Vagina (tissue), 2 donors: ENCODE data around the gene SLC38A9. TPM values are rescaled to one million over a fixed set of nuclear protein-coding genes. Genes with fewer than 3 reads are reported as not detected.

ENCODE experiments used
- DNase-seq, 2 donors: peaks; one replicate each; pipeline ENCODE4 v3.0.0-alpha.2; 2017; ENCODE audit errors: extremely low spot score in 2 of 2
- H3K27ac ChIP-seq: fragments of 200-600 bp; sonication (generic); one replicate; pipeline ENCODE4 v1.5.1; 2019
- H3K27me3 ChIP-seq: fragments of 200-600 bp; sonication (generic); one replicate; pipeline ENCODE4 v1.5.1; 2019
- H3K36me3 ChIP-seq, 2 donors: fragments of 200-600 bp; sonication (generic); one replicate each; pipeline ENCODE4 v1.5.1; 2017 to 2019
- H3K4me1 ChIP-seq: fragments of 200-600 bp; sonication (generic); one replicate; pipeline ENCODE4 v1.5.1; 2019
- H3K4me3 ChIP-seq, 2 donors: fragments of 200-600 bp; sonication (generic); 1 replicate in 1 of 2; 2 replicates in 1 of 2; pipeline ENCODE4 v1.5.1; 2016 to 2019
- H3K9me3 ChIP-seq: fragments of 200-600 bp; sonication (generic); one replicate; pipeline ENCODE4 v1.5.1; 2019
- CTCF ChIP-seq, 3 experiments: fragments of 450-650 bp in 2 of 3; fragments of 200-600 bp in 1 of 3; sonication (generic) in 1 of 3; IDR thresholded peaks; one replicate each; pipeline ENCODE4 v1.5.1; 2017 to 2019; ENCODE audit warnings: antibody characterized with exemption in 3 of 3, mild to moderate bottlenecking in 2 of 3, moderate library complexity in 2 of 3
- POLR2A ChIP-seq, 2 donors: fragments of 450-650 bp; IDR thresholded peaks; one replicate each; pipeline ENCODE4 v1.6.1; 2017; ENCODE audit warnings: antibody characterized with exemption in 2 of 2, mild to moderate bottlenecking in 2 of 2, moderate library complexity in 2 of 2
- POLR2AphosphoS5 ChIP-seq, 2 donors: sonication (generic); formaldehyde crosslinking; IDR thresholded peaks; one replicate each; pipeline ENCODE4 v1.9.0; 2017; ENCODE audit warnings: antibody characterized with exemption in 2 of 2, mild to moderate bottlenecking in 2 of 2, low read depth in 1 of 2; ENCODE audit not compliant: insufficient read depth in 1 of 2
- intact Hi-C: fragments of 100-400 bp; cut with DNase I; formaldehyde crosslinking; loops from one replicate; pipeline ENCODE4 v1.15.1; 2023
- total RNA-seq: library from RNA; depleted of rRNA; stranded (reverse); fragments of >200 nt; gene quantifications from one replicate; pipeline ENCODE4 v1.2.3, GENCODE V29; 2016

SLC38A9 gene
- total RNA-seq, 1 donor from 2014 or later: 23.3 TPM

DNA sequence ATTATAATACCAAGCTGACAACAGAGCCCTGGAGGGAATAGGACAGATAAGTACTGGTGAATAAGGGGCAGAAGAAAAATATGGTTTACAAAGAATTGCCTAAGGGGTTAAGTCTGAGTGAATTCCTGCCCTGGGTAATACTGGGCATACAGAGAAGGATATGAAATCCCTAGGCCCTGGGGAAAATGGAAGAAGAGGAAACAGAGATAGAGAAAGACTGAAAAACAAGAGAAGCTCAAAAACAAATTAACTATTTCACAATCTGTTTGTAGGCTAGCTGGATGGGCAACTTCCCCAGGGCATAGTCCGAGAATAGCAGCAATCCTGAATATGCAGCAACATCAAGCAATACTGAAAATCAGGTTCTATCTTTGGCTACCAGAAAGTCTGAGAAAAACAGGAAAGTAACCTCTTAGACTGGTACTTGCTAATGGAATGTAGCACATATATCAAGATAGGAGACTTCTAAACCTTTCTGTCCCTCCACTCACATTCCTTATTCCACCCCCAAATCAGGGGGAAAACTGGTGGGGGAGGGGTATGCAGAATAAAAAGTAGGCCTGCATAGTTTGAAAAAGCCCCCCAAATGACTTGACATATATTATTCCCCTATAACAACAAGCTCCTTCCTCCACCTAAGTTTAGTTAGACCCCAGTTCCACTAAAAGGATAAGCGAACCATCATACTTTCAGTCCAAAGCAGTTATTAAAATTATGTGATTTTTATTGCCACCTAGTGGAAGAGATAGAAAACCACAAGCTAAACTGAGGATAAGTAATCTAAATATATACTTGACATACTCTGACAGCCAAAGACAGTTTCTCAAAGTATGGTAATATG, 20.6 kb downstream of the SLC38A9 start:
- H3K27ac ChIP-seq: peak overlapping the region; percentile 36
- H3K36me3 ChIP-seq: no peaks in the 10 kb centered on the region
- intact Hi-C loops: loop anchor here (5.0 to 10.0 kb wide), 2 partner anchors 284 to 347 kb away; no protein-coding TSS in a partner anchor
- no peak for DNase-seq
- H3K9me3 ChIP-seq: no peaks in the 10 kb centered on the region
- TF ChIP-seq POLR2A (IDR thresholded peaks at IDR 0.05): no peak
- peak; percentile 59 to 76 (median 65) for TF ChIP-seq CTCF (IDR thresholded peaks at IDR 0.05)
- no peak overlapping the region for H3K4me3 ChIP-seq
- peaks cover 16% of the 10 kb centered on the region for H3K4me1 ChIP-seq
- no peaks in the 10 kb centered on the region for H3K27me3 ChIP-seq

DNA sequence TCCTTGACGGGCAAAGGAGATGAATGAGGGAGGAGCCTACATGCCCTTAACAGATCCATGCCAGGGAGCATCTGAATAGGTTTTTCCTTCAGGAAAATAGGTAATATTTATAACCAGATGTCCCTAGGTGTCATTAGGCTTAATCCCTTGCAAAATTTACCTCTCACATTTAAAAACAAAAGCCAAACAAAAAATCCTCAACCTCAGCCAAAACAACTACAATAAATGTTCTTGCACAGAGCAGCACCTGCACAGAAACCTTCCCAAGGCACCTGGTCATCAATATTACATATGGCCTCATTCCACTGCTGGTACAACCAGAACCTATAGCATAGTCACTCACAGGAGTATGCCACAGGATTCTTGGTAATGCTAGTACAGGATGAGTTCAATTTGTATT, 30.1 kb downstream of the SLC38A9 start:
- TF ChIP-seq POLR2A (IDR thresholded peaks at IDR 0.05) (no peak), CTCF (IDR thresholded peaks at IDR 0.05) (no peak), POLR2AphosphoS5 (IDR thresholded peaks at IDR 0.05; ENCODE audit: insufficient read depth in 1 of 2, low read depth in 1 of 2) (no peak)
- Histone ChIP-seq H3K4me3 (no peak overlapping the region), H3K4me1 (peaks cover 12% of the 10 kb centered on the region), H3K9me3 (no peaks in the 10 kb centered on the region), H3K36me3 (no peaks in the 10 kb centered on the region), H3K27ac (no peak overlapping the region), H3K27me3 (no peaks in the 10 kb centered on the region)
- intact Hi-C loops: no loop called here
- DNase-seq: no peak

DNA sequence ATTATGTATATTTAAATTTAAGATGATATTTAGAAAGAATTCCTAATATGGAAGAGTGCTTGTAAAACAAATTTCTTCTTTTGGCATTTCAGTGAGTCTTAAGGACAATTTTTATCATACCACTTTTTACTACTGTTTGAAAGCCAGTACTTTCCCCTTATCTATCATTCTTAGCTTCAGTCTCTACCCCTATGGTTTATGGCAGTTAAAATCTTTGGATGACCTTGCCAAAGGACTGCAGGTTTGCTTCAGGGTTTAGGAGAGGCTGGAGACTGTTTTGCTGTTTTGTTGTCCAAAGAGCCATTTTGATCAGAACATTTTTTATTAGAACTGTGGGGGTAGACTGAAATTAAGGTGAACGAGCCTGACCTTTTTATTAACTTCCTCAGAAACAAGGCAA, 30.8 kb downstream of the SLC38A9 start:
- Histone ChIP-seq H3K27ac (no peak overlapping the region), H3K27me3 (no peaks in the 10 kb centered on the region), H3K4me3 (no peak overlapping the region), H3K9me3 (no peaks in the 10 kb centered on the region), H3K4me1 (peaks cover 17% of the 10 kb centered on the region), H3K36me3 (no peaks in the 10 kb centered on the region)
- TF ChIP-seq POLR2A (IDR thresholded peaks at IDR 0.05) (no peak), POLR2AphosphoS5 (IDR thresholded peaks at IDR 0.05; ENCODE audit: insufficient read depth in 1 of 2, low read depth in 1 of 2) (no peak), CTCF (IDR thresholded peaks at IDR 0.05) (no peak)
- DNase-seq: no peak
- intact Hi-C loops: no loop called here

- H3K9me3 ChIP-seq: no peaks in the 10 kb centered on the region
- no peak overlapping the region for H3K4me3 ChIP-seq
- H3K4me1 ChIP-seq: peaks cover 26% of the 10 kb centered on the region
- no peaks in the 10 kb centered on the region for H3K36me3 ChIP-seq
- H3K27me3 ChIP-seq: no peaks in the 10 kb centered on the region
- intact Hi-C loops: no loop called here
- TF ChIP-seq POLR2A (IDR thresholded peaks at IDR 0.05) (no peak), CTCF (IDR thresholded peaks at IDR 0.05) (no peak), POLR2AphosphoS5 (IDR thresholded peaks at IDR 0.05; ENCODE audit: insufficient read depth in 1 of 2, low read depth in 1 of 2) (no peak)
- no peak overlapping the region for H3K27ac ChIP-seq
- DNase-seq: no peak
These were observed 31.8 kb downstream of the SLC38A9 start for GRCh38 chr5:55680353-55680752.

DNA sequence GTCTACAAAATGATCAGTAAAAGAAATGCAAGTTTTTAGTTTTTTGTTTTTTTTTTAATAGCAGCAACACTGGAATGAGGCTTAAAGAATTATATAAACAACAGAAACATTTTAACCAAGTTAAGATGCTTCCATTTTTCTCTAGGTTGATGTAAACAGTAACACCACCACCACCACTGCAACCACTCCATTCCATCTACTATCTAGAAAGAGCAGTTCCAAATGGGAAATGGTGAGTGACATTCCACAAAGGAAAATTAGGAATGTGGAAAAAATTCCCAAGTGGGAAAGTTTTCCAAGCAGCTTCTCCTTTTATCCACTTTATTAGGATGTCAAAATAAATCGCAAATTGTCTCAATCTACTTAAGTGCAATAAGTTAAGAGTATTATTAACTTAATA, 32.6 kb downstream of the SLC38A9 start:
- DNase-seq: no peak
- Histone ChIP-seq H3K27ac (no peak overlapping the region), H3K4me1 (peaks cover 32% of the 10 kb centered on the region), H3K27me3 (no peaks in the 10 kb centered on the region), H3K36me3 (no peaks in the 10 kb centered on the region), H3K4me3 (no peak overlapping the region), H3K9me3 (no peaks in the 10 kb centered on the region)
- intact Hi-C loops: no loop called here
- TF ChIP-seq POLR2A (IDR thresholded peaks at IDR 0.05) (no peak), POLR2AphosphoS5 (IDR thresholded peaks at IDR 0.05; ENCODE audit: insufficient read depth in 1 of 2, low read depth in 1 of 2) (no peak), CTCF (IDR thresholded peaks at IDR 0.05) (no peak)
